ENCODE measurements around the gene XIRP2. TPM values are rescaled to one million over a fixed set of nuclear protein-coding genes. Genes with fewer than 3 reads are reported as not detected.
A peak's percentile ranks its signal among the peaks of the same experiment; 100 is the strongest.

The XIRP2 gene
- total and polyA plus RNA-seq, 2 of the 8 experiments (the other 6 are each of a cell fraction or from before 2014, with no cell fraction given) = 0.11 TPM; not detected in 1

DNA sequence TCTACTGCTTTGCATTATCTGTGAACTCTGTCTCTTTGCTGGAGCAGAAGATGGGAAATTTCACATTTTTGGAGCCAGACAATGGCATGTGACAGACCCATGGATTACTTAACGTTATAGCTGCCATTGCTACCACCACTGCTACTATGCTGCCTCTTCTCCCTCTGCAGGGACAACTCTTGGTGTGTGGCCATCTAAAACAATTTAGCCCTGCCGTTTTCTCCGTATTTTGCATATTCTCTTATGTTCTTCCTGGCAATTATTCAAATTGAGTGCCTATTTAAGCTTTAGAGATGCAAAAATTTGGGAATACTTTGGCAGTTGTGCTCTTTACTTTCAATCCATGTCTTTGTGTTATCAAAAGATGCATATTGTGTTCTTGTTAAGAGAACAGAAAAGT, 386.8 kb downstream of the XIRP2 start (continued):
- TF ChIP-seq, protein P1, sequence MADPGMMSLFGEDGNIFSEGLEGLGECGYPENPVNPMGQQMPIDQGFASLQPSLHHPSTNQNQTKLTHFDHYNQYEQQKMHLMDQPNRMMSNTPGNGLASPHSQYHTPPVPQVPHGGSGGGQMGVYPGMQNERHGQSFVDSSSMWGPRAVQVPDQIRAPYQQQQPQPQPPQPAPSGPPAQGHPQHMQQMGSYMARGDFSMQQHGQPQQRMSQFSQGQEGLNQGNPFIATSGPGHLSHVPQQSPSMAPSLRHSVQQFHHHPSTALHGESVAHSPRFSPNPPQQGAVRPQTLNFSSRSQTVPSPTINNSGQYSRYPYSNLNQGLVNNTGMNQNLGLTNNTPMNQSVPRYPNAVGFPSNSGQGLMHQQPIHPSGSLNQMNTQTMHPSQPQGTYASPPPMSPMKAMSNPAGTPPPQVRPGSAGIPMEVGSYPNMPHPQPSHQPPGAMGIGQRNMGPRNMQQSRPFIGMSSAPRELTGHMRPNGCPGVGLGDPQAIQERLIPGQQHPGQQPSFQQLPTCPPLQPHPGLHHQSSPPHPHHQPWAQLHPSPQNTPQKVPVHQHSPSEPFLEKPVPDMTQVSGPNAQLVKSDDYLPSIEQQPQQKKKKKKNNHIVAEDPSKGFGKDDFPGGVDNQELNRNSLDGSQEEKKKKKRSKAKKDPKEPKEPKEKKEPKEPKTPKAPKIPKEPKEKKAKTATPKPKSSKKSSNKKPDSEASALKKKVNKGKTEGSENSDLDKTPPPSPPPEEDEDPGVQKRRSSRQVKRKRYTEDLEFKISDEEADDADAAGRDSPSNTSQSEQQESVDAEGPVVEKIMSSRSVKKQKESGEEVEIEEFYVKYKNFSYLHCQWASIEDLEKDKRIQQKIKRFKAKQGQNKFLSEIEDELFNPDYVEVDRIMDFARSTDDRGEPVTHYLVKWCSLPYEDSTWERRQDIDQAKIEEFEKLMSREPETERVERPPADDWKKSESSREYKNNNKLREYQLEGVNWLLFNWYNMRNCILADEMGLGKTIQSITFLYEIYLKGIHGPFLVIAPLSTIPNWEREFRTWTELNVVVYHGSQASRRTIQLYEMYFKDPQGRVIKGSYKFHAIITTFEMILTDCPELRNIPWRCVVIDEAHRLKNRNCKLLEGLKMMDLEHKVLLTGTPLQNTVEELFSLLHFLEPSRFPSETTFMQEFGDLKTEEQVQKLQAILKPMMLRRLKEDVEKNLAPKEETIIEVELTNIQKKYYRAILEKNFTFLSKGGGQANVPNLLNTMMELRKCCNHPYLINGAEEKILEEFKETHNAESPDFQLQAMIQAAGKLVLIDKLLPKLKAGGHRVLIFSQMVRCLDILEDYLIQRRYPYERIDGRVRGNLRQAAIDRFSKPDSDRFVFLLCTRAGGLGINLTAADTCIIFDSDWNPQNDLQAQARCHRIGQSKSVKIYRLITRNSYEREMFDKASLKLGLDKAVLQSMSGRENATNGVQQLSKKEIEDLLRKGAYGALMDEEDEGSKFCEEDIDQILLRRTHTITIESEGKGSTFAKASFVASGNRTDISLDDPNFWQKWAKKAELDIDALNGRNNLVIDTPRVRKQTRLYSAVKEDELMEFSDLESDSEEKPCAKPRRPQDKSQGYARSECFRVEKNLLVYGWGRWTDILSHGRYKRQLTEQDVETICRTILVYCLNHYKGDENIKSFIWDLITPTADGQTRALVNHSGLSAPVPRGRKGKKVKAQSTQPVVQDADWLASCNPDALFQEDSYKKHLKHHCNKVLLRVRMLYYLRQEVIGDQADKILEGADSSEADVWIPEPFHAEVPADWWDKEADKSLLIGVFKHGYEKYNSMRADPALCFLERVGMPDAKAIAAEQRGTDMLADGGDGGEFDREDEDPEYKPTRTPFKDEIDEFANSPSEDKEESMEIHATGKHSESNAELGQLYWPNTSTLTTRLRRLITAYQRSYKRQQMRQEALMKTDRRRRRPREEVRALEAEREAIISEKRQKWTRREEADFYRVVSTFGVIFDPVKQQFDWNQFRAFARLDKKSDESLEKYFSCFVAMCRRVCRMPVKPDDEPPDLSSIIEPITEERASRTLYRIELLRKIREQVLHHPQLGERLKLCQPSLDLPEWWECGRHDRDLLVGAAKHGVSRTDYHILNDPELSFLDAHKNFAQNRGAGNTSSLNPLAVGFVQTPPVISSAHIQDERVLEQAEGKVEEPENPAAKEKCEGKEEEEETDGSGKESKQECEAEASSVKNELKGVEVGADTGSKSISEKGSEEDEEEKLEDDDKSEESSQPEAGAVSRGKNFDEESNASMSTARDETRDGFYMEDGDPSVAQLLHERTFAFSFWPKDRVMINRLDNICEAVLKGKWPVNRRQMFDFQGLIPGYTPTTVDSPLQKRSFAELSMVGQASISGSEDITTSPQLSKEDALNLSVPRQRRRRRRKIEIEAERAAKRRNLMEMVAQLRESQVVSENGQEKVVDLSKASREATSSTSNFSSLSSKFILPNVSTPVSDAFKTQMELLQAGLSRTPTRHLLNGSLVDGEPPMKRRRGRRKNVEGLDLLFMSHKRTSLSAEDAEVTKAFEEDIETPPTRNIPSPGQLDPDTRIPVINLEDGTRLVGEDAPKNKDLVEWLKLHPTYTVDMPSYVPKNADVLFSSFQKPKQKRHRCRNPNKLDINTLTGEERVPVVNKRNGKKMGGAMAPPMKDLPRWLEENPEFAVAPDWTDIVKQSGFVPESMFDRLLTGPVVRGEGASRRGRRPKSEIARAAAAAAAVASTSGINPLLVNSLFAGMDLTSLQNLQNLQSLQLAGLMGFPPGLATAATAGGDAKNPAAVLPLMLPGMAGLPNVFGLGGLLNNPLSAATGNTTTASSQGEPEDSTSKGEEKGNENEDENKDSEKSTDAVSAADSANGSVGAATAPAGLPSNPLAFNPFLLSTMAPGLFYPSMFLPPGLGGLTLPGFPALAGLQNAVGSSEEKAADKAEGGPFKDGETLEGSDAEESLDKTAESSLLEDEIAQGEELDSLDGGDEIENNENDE (IDR thresholded peaks at IDR 0.05; ENCODE audit: insufficient replicate concordance, low read length) = peak; percentile 57
- TF ChIP-seq KDM5A (IDR thresholded peaks at IDR 0.05; ENCODE audit: low read length) (no peak), HDAC6 (IDR thresholded peaks at IDR 0.05; ENCODE audit: low read depth, low read length) (no peak), YY1 (IDR thresholded peaks at IDR 0.05; ENCODE audit: low read depth, low read length) (peak; percentile 59; the same call in 1 of the 2 replicates), TEAD4 (IDR thresholded peaks at IDR 0.05; ENCODE audit: low read depth, low read length) (peak; percentile 31; the same call in 1 of the 2 replicates), SIRT6 (IDR thresholded peaks at IDR 0.05; ENCODE audit: low read length) (no peak), TAF7 (optimal IDR thresholded peaks at IDR 0.05; ENCODE audit: borderline replicate concordance, low read depth, low read length) (no peak), JUND (IDR thresholded peaks at IDR 0.05; ENCODE audit: low read length) (no peak), POLR2A (IDR thresholded peaks at IDR 0.05; ENCODE audit: control extremely low read depth in 1 of 2, low read depth in 2 of 2, low read length in 2 of 2) (peak in 1 of 2 experiments; percentile 42; a peak in 1 of 3 replicates), EP300 (IDR thresholded peaks at IDR 0.05; ENCODE audit: borderline replicate concordance in 1 of 2, low read depth in 2 of 2, low read length in 2 of 2) (no peak), NANOG (IDR thresholded peaks at IDR 0.05; ENCODE audit: insufficient read depth, low read depth, low read length, poor library complexity, severe bottlenecking) (peak; percentile 64)

All from H1 (cell line).